ENCODE data around the gene SHH. TPM values are rescaled to one million over a fixed set of nuclear protein-coding genes. Genes with fewer than 3 reads are reported as not detected.

The SHH gene
- total RNA-seq, 6 experiments from 2014 or later, result 6.8 to 18.6 (median 12.4) TPM

DNA sequence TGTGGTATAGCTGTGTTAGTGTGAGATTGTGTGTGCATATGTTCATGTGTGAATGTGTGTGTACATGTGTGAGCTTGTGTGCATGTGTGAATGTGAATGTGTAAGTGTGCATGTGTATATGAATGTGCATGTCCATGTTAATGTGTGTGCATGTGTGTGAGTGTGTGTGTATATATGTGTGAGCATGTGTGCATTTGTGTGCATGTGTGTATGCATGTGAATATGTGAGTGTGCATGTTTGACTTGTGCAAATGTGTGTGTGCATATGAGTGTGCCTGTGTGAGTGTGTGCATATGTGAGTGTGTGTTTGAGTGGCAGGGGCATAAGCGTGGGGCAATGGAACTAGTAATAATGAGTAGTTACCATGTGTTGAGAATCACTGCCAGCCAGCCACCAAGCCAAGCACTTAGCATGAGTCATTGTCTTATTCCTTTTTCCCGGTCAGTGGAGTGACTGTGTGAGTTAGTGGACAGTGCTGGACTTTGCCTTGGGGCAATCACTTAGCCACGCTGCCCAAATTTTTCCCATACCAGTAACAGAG, 46.3 kb upstream of the SHH start:
- peak in 1 of 4 donors; percentile 30 for ATAC-seq
- Histone ChIP-seq H3K4me3 (no peak overlapping the region), H3K4me1 (peaks cover 0 to 32% (median 16%) of the 10 kb centered on the region in 4 donors), H3K27me3 (no peaks in the 10 kb centered on the region), H3K36me3 (no peaks in the 10 kb centered on the region), H3K27ac (no peak overlapping the region), H3K9me3 (peaks cover 0 to 4% (median 0%) of the 10 kb centered on the region in 4 donors)
- TF ChIP-seq, protein P1, sequence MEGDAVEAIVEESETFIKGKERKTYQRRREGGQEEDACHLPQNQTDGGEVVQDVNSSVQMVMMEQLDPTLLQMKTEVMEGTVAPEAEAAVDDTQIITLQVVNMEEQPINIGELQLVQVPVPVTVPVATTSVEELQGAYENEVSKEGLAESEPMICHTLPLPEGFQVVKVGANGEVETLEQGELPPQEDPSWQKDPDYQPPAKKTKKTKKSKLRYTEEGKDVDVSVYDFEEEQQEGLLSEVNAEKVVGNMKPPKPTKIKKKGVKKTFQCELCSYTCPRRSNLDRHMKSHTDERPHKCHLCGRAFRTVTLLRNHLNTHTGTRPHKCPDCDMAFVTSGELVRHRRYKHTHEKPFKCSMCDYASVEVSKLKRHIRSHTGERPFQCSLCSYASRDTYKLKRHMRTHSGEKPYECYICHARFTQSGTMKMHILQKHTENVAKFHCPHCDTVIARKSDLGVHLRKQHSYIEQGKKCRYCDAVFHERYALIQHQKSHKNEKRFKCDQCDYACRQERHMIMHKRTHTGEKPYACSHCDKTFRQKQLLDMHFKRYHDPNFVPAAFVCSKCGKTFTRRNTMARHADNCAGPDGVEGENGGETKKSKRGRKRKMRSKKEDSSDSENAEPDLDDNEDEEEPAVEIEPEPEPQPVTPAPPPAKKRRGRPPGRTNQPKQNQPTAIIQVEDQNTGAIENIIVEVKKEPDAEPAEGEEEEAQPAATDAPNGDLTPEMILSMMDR (IDR thresholded peaks at IDR 0.05), result no peak
- no peak for TF ChIP-seq POLR2A (IDR thresholded peaks at IDR 0.05)
- WGBS (ENCODE audit: insufficient coverage, low coverage, low lambda C conversion rate, missing lambda C conversion rate), result 24% methylated on average over 3 of the region's 3 CpGs
- intact Hi-C loops (cut with DNase I), result no loop called here
- DNase-seq, result peak in 1 of 3 donors; percentile 6

DNA sequence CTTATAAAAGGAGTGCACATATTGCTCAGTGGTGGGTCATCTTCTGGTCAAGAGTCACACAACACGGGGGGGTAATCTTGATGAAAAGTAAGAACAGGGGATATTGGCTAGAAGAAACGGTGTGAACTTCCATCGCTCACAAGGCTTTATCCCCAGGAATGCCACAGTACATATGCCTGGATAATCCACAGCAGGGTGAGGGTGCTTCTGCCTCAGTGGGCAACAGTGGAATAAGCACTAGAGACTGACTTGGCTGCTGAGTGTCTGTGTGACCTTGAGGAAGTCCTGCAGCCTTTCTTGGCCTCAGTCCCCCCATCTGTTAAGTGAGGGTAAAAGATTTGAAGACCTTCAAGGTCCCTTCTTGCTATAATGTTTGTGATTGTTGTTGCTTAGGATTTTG, 44.9 kb upstream of the SHH start:
- Histone ChIP-seq H3K9me3 (peaks cover 0 to 4% (median 0%) of the 10 kb centered on the region in 4 donors), H3K36me3 (no peaks in the 10 kb centered on the region), H3K4me1 (peaks cover 0 to 19% (median 9%) of the 10 kb centered on the region in 4 donors), H3K27ac (no peak overlapping the region), H3K4me3 (no peak overlapping the region), H3K27me3 (no peaks in the 10 kb centered on the region)
- TF ChIP-seq, protein P1 (IDR thresholded peaks at IDR 0.05), result no peak
- no peak for TF ChIP-seq POLR2A (IDR thresholded peaks at IDR 0.05)
- peak in 1 of 3 donors; percentile 23 for DNase-seq
- ATAC-seq, result no peak
- intact Hi-C loops (cut with DNase I), result no loop called here
- 83% methylated on average over 1 of the region's 3 CpGs for WGBS (ENCODE audit: insufficient coverage, low coverage, low lambda C conversion rate, missing lambda C conversion rate)

DNA sequence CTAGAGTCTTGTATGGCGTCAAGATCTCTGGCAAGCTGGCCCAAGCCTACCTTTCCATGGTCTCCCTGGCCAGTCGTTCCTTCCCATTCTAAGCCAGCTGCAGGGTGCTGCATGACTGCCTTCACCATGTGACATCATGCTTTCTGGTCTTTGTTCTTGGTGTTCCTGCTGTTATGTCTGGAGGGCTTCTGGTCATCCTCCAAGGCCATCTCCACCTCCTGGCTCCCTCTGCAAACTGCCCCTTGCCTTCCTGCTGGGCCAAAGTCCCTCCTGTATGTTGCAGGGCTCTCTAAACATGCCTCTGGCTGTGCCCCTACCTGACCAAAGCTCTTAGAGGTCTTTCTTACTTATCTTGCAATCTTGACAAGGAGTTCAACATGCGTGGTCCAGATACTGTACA, 44.4 kb upstream of the SHH start:
- no peak overlapping the region for H3K4me3 ChIP-seq
- WGBS (ENCODE audit: insufficient coverage, low coverage, low lambda C conversion rate, missing lambda C conversion rate), result 100% methylated on average over 1 of the region's 3 CpGs
- peaks cover 0 to 4% (median 0%) of the 10 kb centered on the region in 4 donors for H3K9me3 ChIP-seq
- intact Hi-C loops (cut with DNase I), result no loop called here
- DNase-seq (peak in 1 of 3 donors; percentile 24), ATAC-seq (no peak)
- H3K27ac ChIP-seq, result no peak overlapping the region
- no peaks in the 10 kb centered on the region for H3K36me3 ChIP-seq
- no peaks in the 10 kb centered on the region for H3K27me3 ChIP-seq
- H3K4me1 ChIP-seq, result peaks cover 0 to 16% (median 7%) of the 10 kb centered on the region in 4 donors
- TF ChIP-seq POLR2A (IDR thresholded peaks at IDR 0.05), result no peak

DNA sequence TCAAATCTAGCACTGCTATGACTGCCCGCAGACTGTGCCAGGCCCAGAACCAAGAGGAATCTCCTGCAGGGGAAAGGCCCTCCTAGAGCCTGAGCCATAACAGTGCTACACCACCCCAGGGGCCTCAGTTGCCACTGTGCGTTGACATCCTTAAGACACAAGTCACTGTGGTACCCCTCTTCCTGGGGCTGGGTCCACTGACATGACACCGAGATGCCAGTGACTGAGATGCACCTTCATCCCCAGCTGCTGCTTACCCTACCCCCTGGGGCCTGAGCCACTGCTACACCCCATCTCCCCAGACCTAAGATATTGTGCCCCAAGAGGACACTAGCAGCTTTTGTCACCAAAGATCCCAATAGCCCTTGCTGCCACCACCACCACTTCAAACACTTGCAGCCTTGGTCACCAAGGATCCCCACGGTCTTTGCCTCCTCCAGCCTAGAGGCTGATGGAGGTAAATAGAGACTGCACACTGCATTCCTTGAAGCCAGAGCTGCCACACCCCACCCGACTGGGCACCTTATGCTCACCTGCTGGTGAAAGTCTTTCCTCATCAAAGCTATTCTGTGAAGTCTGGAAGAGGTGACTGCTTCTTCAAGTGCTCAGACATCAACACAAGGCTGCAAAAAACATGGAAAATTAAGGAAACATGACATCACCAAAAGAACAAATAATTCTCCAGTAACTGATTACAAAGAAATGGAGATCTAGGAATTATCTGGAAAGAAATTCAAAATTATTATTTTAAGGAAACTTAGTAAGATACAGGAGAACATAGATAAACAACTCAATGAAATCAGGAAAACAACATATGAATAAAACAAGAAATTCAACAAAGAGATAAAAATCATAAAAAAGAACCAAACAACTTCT, 40.4 kb upstream of the SHH start:
- no peak overlapping the region for H3K27ac ChIP-seq

More for the DNA sequence above, 40.4 kb upstream of the SHH start:
- H3K27me3 ChIP-seq, result no peaks in the 10 kb centered on the region
- H3K4me3 ChIP-seq, result no peak overlapping the region
- TF ChIP-seq, protein P1 (IDR thresholded peaks at IDR 0.05), result no peak
- TF ChIP-seq POLR2A (IDR thresholded peaks at IDR 0.05), result no peak
- 73% methylated on average over 2 of the region's 5 CpGs for WGBS (ENCODE audit: insufficient coverage, low coverage, low lambda C conversion rate, missing lambda C conversion rate)
- DNase-seq, result no peak
- no peaks in the 10 kb centered on the region for H3K4me1 ChIP-seq
- ATAC-seq, result no peak
- H3K9me3 ChIP-seq, result peaks cover 0 to 4% (median 0%) of the 10 kb centered on the region in 4 donors
- no peaks in the 10 kb centered on the region for H3K36me3 ChIP-seq
- intact Hi-C loops (cut with DNase I), result no loop called here
